ENCODE measurements around the gene LRRK1. TPM values are rescaled to one million over a fixed set of nuclear protein-coding genes. Genes with fewer than 3 reads are reported as not detected.

Gene LRRK1
- polyA plus RNA-seq, 1 of the 3 experiments (the other 2 are of a cell fraction), result 6.9 TPM

GRCh38 chr15:100926971-100927756 lies 8.0 kb downstream of the LRRK1 start:
- H4K20me1 ChIP-seq (ENCODE audit: insufficient read depth), result no peaks in the 10 kb centered on the region
- ChIA-PET POLR2A (no interaction called here), CTCF (interaction anchor here (0.8 to 5.3 kb wide), 5 partner anchors 8 to 577 kb away, joined by 3 to 33 read pairs (median 3); partner anchors contain the start of gene LRRK1)
- H3K4me3 ChIP-seq (ENCODE audit: low read depth in 2 of 2, low read length in 1 of 2), result no peak overlapping the region
- peaks cover 0 to 15% of the 10 kb centered on the region in 2 experiments for H3K36me3 ChIP-seq (replicated peaks in 1 of 2; ENCODE audit: control insufficient read depth in 1 of 2, insufficient read depth in 2 of 2, low read length in 1 of 2)
- H3K9me2 ChIP-seq, result no peaks in the 10 kb centered on the region
- H3F3A ChIP-seq (replicated peaks; ENCODE audit: insufficient read depth), result no peaks in the 10 kb centered on the region
- no peaks in the 10 kb centered on the region; the same call in 1 of the 2 replicates for H3K79me2 ChIP-seq (ENCODE audit: insufficient read depth)
- peaks cover 0 to 10% of the 10 kb centered on the region in 2 experiments; a peak in 1 of 4 replicates for H3K4me1 ChIP-seq (ENCODE audit: control insufficient read depth in 1 of 2, insufficient read depth in 2 of 2, low read depth in 1 of 2, low read length in 1 of 2)
- H2AFZ ChIP-seq (ENCODE audit: low read depth), result no peak overlapping the region
- no peak for DNase-seq
- H3K9ac ChIP-seq, result no peak overlapping the region
- no peaks in the 10 kb centered on the region for H3K9me3 ChIP-seq
- no peak overlapping the region for H3K27ac ChIP-seq (ENCODE audit: low read depth in 2 of 2, low read length in 1 of 2)
- H3K27me3 ChIP-seq (ENCODE audit: insufficient read depth), result no peaks in the 10 kb centered on the region
- WGBS (ENCODE audit: low lambda C conversion rate), result 90% methylated on average over 10 of the region's 11 CpGs
- TF ChIP-seq RCOR1 (IDR thresholded peaks at IDR 0.05; ENCODE audit: low read length) (no peak), MAX (IDR thresholded peaks at IDR 0.05; ENCODE audit: low read depth) (no peak)
- H3K4me2 ChIP-seq, result no peak overlapping the region

GRCh38 chr15:100928632-100929280 lies 9.6 kb downstream of the LRRK1 start:
- Histone ChIP-seq H3K9me3 (no peaks in the 10 kb centered on the region), H3K27me3 (ENCODE audit: insufficient read depth) (no peaks in the 10 kb centered on the region), H3F3A (replicated peaks; ENCODE audit: insufficient read depth) (no peaks in the 10 kb centered on the region), H3K4me1 (ENCODE audit: control insufficient read depth in 1 of 2, insufficient read depth in 2 of 2, low read depth in 1 of 2, low read length in 1 of 2) (peaks cover 0 to 10% of the 10 kb centered on the region in 2 experiments; a peak in 2 of 4 replicates), H3K79me2 (ENCODE audit: insufficient read depth) (no peaks in the 10 kb centered on the region), H3K27ac (ENCODE audit: low read depth in 2 of 2, low read length in 1 of 2) (no peak overlapping the region; a peak in 1 of 4 replicates), H4K20me1 (ENCODE audit: insufficient read depth) (no peaks in the 10 kb centered on the region), H3K4me3 (ENCODE audit: low read depth in 2 of 2, low read length in 1 of 2) (no peak overlapping the region), H3K4me2 (no peak overlapping the region), H3K9ac (no peak overlapping the region), H3K36me3 (replicated peaks in 1 of 2; ENCODE audit: control insufficient read depth in 1 of 2, insufficient read depth in 2 of 2, low read length in 1 of 2) (peaks cover 0 to 15% of the 10 kb centered on the region in 2 experiments), H2AFZ (ENCODE audit: low read depth) (no peak overlapping the region), H3K9me2 (no peaks in the 10 kb centered on the region)
- POLR2A ChIA-PET, result no interaction called here
- CTCF ChIA-PET, result interaction anchor here (0.8 to 5.3 kb wide), 5 partner anchors 10 to 579 kb away, joined by 3 to 33 read pairs (median 3); partner anchors contain the start of gene LRRK1
- DNase-seq, result no peak
- TF ChIP-seq REST (IDR thresholded peaks at IDR 0.05; ENCODE audit: low read depth, low read length) (no peak), USF2 (IDR thresholded peaks at IDR 0.05; ENCODE audit: borderline replicate concordance, low read depth, low read length) (no peak)
- WGBS (ENCODE audit: low lambda C conversion rate), result 96% methylated on average over 10 of the region's 13 CpGs
